Activated CD8-positive, alpha-beta T cell treated with anti-CD3 and anti-CD28 coated beads for 36 hours (primary cell): ENCODE measurements around the gene MACIR. TPM values are rescaled to one million over a fixed set of nuclear protein-coding genes. Genes with fewer than 3 reads are reported as not detected.

ENCODE experiments used
- ATAC-seq: fragments of 200-7000 bp; cut with Tn5 transposase; one replicate; pipeline ENCODE4 v1.10.0; 2021; ENCODE audit warnings: mild to moderate bottlenecking, moderate library complexity
- CTCF ChIA-PET: fragments of 350-600 bp; sonication (Branson Sonifier 250); formaldehyde crosslinking; loops from one replicate; lab custom pipeline; 2021; ENCODE audit warnings: antibody characterized with exemption; lab: Charles Lee
- POLR2A ChIA-PET: fragments of 350-600 bp; sonication (Branson Sonifier 250); formaldehyde crosslinking; loops from one replicate; lab custom pipeline; 2021; ENCODE audit warnings: antibody characterized with exemption; lab: Charles Lee
- DNase-seq: peaks from one replicate; pipeline ENCODE4 v3.0.0-alpha.2; 2020
- H3K27ac Mint-ChIP-seq: one replicate; pipeline ENCODE4 v1.8.0; 2021; ENCODE audit warnings: mild to moderate bottlenecking, mixed read lengths
- H3K27me3 Mint-ChIP-seq: one replicate; pipeline ENCODE4 v1.8.0; 2021; ENCODE audit warnings: mixed read lengths
- H3K36me3 Mint-ChIP-seq: one replicate; pipeline ENCODE4 v1.8.0; 2021; ENCODE audit warnings: low read depth, mixed read lengths
- H3K4me1 Mint-ChIP-seq: one replicate; pipeline ENCODE4 v1.8.0; 2021; ENCODE audit warnings: low read depth, mixed read lengths
- H3K4me3 Mint-ChIP-seq: one replicate; pipeline ENCODE4 v1.8.0; 2021; ENCODE audit warnings: mild to moderate bottlenecking, moderate library complexity, mixed read lengths
- H3K9me3 Mint-ChIP-seq: one replicate; pipeline ENCODE4 v1.8.0; 2021; ENCODE audit warnings: mixed read lengths
- CTCF ChIP-seq: fragments of 200-600 bp; IDR thresholded peaks from one replicate; pipeline ENCODE4 v1.8.0; 2022; ENCODE audit warnings: antibody characterized with exemption, mild to moderate bottlenecking
- intact Hi-C: fragments of 100-400 bp; cut with micrococcal nuclease; formaldehyde crosslinking; loops from one replicate; pipeline ENCODE4 v1.10.0; 2022
- total RNA-seq, 2 experiments: library from RNA; stranded (reverse); gene quantifications; one replicate each; pipeline ENCODE4 v1.2.3, GENCODE V29; 2021

The MACIR gene
- total RNA-seq, 2 experiments from 2014 or later: 8.6 to 8.8 TPM

DNA sequence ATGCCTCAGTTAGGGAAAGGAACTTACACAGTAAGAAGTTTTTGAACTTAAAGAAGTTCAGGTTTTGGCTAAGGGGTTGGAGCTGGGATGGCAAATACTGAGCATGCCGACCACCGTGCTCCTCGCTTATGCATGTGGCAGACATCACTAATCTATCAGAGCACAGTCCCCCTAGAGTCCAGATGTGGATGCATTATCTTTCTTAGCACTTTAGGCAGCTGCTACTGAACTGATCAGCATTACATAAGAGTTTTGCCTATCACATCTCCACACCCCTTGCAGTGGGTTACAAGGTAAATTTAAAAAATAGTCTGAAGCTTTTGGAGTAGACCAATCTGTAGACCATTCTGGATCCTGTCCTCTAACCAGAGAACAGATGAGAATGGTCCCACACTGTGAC, 22.4 kb downstream of the MACIR start:
- ChIA-PET POLR2A (interaction anchor here (1.4 kb wide), 1 partner anchor 22 kb away, joined by 4 read pairs; the partner anchor contains the start of gene MACIR), CTCF (interaction anchor here (1.2 kb wide), 1 partner anchor 10 kb away, joined by 3 read pairs; no protein-coding TSS in a partner anchor)
- TF ChIP-seq CTCF: no peak
- H3K9me3 Mint-ChIP-seq: no peaks in the 10 kb centered on the region
- no peak overlapping the region for H3K27ac Mint-ChIP-seq
- no peak overlapping the region for H3K4me3 Mint-ChIP-seq
- intact Hi-C loops: no loop called here
- H3K27me3 Mint-ChIP-seq: no peaks in the 10 kb centered on the region
- H3K36me3 Mint-ChIP-seq: peaks cover 2% of the 10 kb centered on the region
- no peaks in the 10 kb centered on the region for H3K4me1 Mint-ChIP-seq
- no peak for ATAC-seq
- DNase-seq: no peak

GRCh38 chr5:103283120-103283519, 24.6 kb downstream of the MACIR start:
- Mint-ChIP-seq H3K9me3 (no peaks in the 10 kb centered on the region), H3K27ac (no peak overlapping the region), H3K27me3 (no peaks in the 10 kb centered on the region), H3K4me1 (no peaks in the 10 kb centered on the region), H3K4me3 (no peak overlapping the region), H3K36me3 (no peaks in the 10 kb centered on the region)
- intact Hi-C loops: no loop called here
- ATAC-seq: no peak
- TF ChIP-seq CTCF: no peak
- CTCF ChIA-PET: no interaction called here
- no peak for DNase-seq
- POLR2A ChIA-PET: no interaction called here

DNA sequence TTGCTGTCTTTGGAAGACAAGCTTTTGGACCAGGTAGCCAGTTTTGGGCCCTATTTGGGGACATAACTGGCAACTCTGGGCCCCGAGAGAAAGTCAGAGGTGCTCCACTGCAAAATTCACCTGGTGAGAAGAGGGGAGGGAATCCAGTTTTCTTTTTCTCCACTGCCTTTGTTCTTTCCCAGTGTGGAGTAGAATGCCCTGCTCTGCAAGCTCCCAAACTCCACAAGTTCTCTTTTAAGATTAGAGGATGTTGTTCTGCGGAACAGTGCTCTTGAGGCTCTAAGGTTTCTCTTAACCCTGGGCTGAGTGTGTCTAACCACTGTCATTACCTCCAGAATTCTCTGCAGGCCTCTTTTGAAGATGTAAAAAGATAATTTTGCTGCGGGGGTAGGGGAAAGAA, 25.3 kb downstream of the MACIR start:
- H3K27ac Mint-ChIP-seq: no peak overlapping the region
- intact Hi-C loops: no loop called here
- TF ChIP-seq CTCF: no peak
- no peaks in the 10 kb centered on the region for H3K9me3 Mint-ChIP-seq
- no peak overlapping the region for H3K4me3 Mint-ChIP-seq
- POLR2A ChIA-PET: interaction anchor here (0.6 kb wide), 1 partner anchor 24 kb away, joined by 3 read pairs; no protein-coding TSS in a partner anchor
- no peaks in the 10 kb centered on the region for H3K27me3 Mint-ChIP-seq
- ATAC-seq: no peak
- no peaks in the 10 kb centered on the region for H3K4me1 Mint-ChIP-seq
- DNase-seq: no peak
- CTCF ChIA-PET: no interaction called here
- H3K36me3 Mint-ChIP-seq: no peaks in the 10 kb centered on the region

DNA sequence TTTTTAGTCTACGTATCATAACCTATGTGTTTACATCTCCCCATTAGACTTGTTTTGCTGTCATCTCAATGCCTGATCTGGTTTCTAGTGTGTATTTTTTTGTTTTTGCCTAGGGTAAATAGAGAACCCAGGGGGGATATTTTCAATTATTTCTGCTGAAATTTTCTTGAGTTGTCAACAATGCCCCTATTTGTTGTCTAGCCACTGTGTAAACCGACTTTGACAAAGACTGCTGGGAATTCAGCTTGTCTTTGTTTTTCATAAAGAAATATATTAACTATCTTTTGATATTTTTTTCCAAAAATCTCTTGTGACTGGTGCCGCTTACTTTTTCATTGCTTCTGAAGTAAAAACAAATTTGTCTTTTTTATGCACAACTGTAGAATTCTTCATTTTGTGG, 28.1 kb downstream of the MACIR start:
- no peak overlapping the region for H3K4me3 Mint-ChIP-seq
- no peak for DNase-seq

DNA sequence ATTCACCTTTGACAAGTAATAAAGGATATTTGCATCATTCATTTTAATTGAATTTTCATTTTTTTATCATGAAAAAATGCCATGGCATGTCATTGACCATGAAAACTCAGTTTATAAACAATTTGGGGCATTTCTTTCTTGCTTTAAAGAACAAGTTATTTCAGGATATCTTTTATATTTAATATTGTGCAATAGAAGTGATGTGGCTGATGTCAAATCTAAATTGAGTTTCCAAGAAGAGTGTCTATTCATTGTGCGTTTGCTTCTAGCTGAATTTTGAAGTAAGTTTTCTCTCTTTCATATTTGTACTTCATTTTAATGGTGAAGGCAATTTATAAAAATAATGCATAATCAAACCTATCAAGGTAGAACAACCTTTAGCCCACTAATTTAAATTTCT, 30.5 kb downstream of the MACIR start:
- ATAC-seq (no peak), DNase-seq (no peak)
- no peaks in the 10 kb centered on the region for H3K4me1 Mint-ChIP-seq
- H3K27ac Mint-ChIP-seq: no peak overlapping the region
- H3K9me3 Mint-ChIP-seq: no peaks in the 10 kb centered on the region
- no peaks in the 10 kb centered on the region for H3K27me3 Mint-ChIP-seq
- CTCF ChIA-PET: no interaction called here
- POLR2A ChIA-PET: no interaction called here
- H3K36me3 Mint-ChIP-seq: no peaks in the 10 kb centered on the region
- intact Hi-C loops: no loop called here
- no peak overlapping the region for H3K4me3 Mint-ChIP-seq
- TF ChIP-seq CTCF: no peak

More for the DNA sequence above, 28.1 kb downstream of the MACIR start:
- CTCF ChIA-PET: no interaction called here
- Mint-ChIP-seq H3K4me1 (no peaks in the 10 kb centered on the region), H3K9me3 (no peaks in the 10 kb centered on the region), H3K36me3 (no peaks in the 10 kb centered on the region), H3K27ac (no peak overlapping the region), H3K27me3 (no peaks in the 10 kb centered on the region)
- no peak for ATAC-seq
- intact Hi-C loops: no loop called here
- no peak for TF ChIP-seq CTCF
- POLR2A ChIA-PET: no interaction called here
